Endothelial cell of umbilical vein (primary cell): ENCODE data around the gene ENGASE. TPM values are rescaled to one million over a fixed set of nuclear protein-coding genes. Genes with fewer than 3 reads are reported as not detected.

Experiments
- BruUV-seq: library from RNA; stranded (reverse); fragments of 400-500 nt; replicated peaks from 2 replicates; lab custom pipeline; 2021; lab: Mats Ljungman, UMichigan
- CTCF ChIA-PET: fragments of 300-600, 350-600 bp; sonication (Branson Sonifier 250); formaldehyde crosslinking; loops from one replicate; lab custom pipeline; 2021; ENCODE audit warnings: antibody characterized with exemption, inconsistent platforms; lab: Charles Lee
- POLR2A ChIA-PET: fragments of 300-600, 350-600 bp; sonication (Branson Sonifier 250); formaldehyde crosslinking; loops from one replicate; lab custom pipeline; 2021; ENCODE audit warnings: antibody characterized with exemption, inconsistent platforms; lab: Charles Lee
- DNase-seq: peaks from one replicate; pipeline ENCODE4 v3.0.0-alpha.2; 2011; ENCODE audit warnings: low read depth, low spot score
- FAIRE-seq: peaks from 2 replicates; lab custom pipeline; 2011; peaks lifted over from hg19 to GRCh38; lab: Jason Lieb, UNC
- H2AFZ ChIP-seq: 2 replicates; pipeline ENCODE4 v1.6.0; 2012; ENCODE audit warnings: low read depth, low read length, control low read depth, inconsistent platforms
- H3K27ac ChIP-seq: 2 replicates; pipeline ENCODE4 v1.5.1; 2011; ENCODE audit warnings: low read depth, mild to moderate bottlenecking, control low read depth, low read length, moderate library complexity; ENCODE audit not compliant: insufficient read depth
- H3K27me3 ChIP-seq, 2 experiments: 2 replicates each; pipeline versions ENCODE4 v1.6.0 to v1.6.1; 2011; ENCODE audit warnings: low read length in 2 of 2, mixed read lengths in 1 of 2; ENCODE audit not compliant: control insufficient read depth in 2 of 2, insufficient read depth in 2 of 2
- H3K36me3 ChIP-seq, 2 experiments: 2 replicates in 1 of 2; 3 replicates in 1 of 2; pipeline ENCODE4 v1.5.1; 2011; ENCODE audit warnings: low read length in 2 of 2, mild to moderate bottlenecking in 1 of 2, moderate library complexity in 1 of 2; ENCODE audit not compliant: control insufficient read depth in 2 of 2, insufficient read depth in 2 of 2; ENCODE audit errors: extremely low read depth in 1 of 2
- H3K4me1 ChIP-seq: 3 replicates; pipeline ENCODE4 v1.5.1; 2011; ENCODE audit warnings: mild to moderate bottlenecking, low read length; ENCODE audit not compliant: control insufficient read depth, insufficient read depth; ENCODE audit errors: extremely low read depth
- H3K4me2 ChIP-seq: 2 replicates; pipeline ENCODE4 v1.6.1; 2011; ENCODE audit warnings: low read length, control low read depth, mixed read lengths; ENCODE audit not compliant: insufficient read depth
- H3K4me3 ChIP-seq, 3 experiments: fragments of 200-600 bp in 1 of 3; sonication (generic), shearing (Covaris generic) in 1 of 3; replicated peaks in 1 of 3; 2 replicates each; pipeline ENCODE4 v1.5.1; 2011 to 2016; ENCODE audit warnings: control low read depth in 3 of 3, low read length in 3 of 3, mild to moderate bottlenecking in 2 of 3, inconsistent platforms in 1 of 3, low read depth in 1 of 3, moderate library complexity in 1 of 3; ENCODE audit not compliant: insufficient read depth in 1 of 3
- H3K79me2 ChIP-seq: 2 replicates; pipeline ENCODE4 v1.6.0; 2012; ENCODE audit warnings: low read length, inconsistent platforms; ENCODE audit not compliant: control insufficient read depth, insufficient read depth
- H3K9ac ChIP-seq: replicated peaks from 2 replicates; pipeline ENCODE3; 2011; ENCODE audit warnings: low read length, control low read depth; ENCODE audit not compliant: insufficient read depth; ENCODE audit errors: extremely low read depth
- H3K9me1 ChIP-seq: replicated peaks from 3 replicates; pipeline ENCODE4 v1.6.0; 2011; ENCODE audit warnings: mild to moderate bottlenecking, low read length; ENCODE audit not compliant: control insufficient read depth, insufficient read depth; ENCODE audit errors: extremely low read depth
- H3K9me3 ChIP-seq: replicated peaks from 2 replicates; pipeline ENCODE4 v1.5.1; 2012; ENCODE audit warnings: low read length, inconsistent platforms; ENCODE audit not compliant: control insufficient read depth, insufficient read depth
- H4K20me1 ChIP-seq: replicated peaks from 2 replicates; pipeline ENCODE3; 2011; ENCODE audit warnings: mild to moderate bottlenecking, low read length; ENCODE audit not compliant: control insufficient read depth, insufficient read depth; ENCODE audit errors: extremely low read depth
- CTCF ChIP-seq, 2 donors: IDR thresholded peaks; 1 replicate in 1 of 2; 2 replicates in 1 of 2; pipeline ENCODE4 v1.5.1; 2011; ENCODE audit warnings: low read length in 2 of 2, mild to moderate bottlenecking in 2 of 2, moderate library complexity in 2 of 2, control low read depth in 1 of 2, inconsistent platforms in 1 of 2, low read depth in 1 of 2; ENCODE audit not compliant: insufficient read depth in 1 of 2; ENCODE audit errors: extremely low read depth in 1 of 2
- EZH2 ChIP-seq: IDR thresholded peaks from 2 replicates; pipeline ENCODE4 v1.6.1; 2012; ENCODE audit warnings: borderline replicate concordance, low read depth, mild to moderate bottlenecking, moderate library complexity, low read length, inconsistent platforms; ENCODE audit not compliant: severe bottlenecking
- FOS ChIP-seq: IDR thresholded peaks from 2 replicates; pipeline ENCODE4 v1.6.1; 2011; ENCODE audit warnings: mild to moderate bottlenecking, low read length, moderate library complexity, borderline replicate concordance; ENCODE audit not compliant: insufficient read depth
- GATA2 ChIP-seq: IDR thresholded peaks from 2 replicates; pipeline ENCODE4 v1.7.0; 2011; ENCODE audit warnings: low read depth, mild to moderate bottlenecking, moderate library complexity, mixed read lengths, low read length; ENCODE audit not compliant: insufficient read length, insufficient read depth
- JUN ChIP-seq: IDR thresholded peaks from 2 replicates; pipeline ENCODE4 v1.6.1; 2011; ENCODE audit warnings: borderline replicate concordance, low read depth; ENCODE audit not compliant: insufficient read length, insufficient read depth
- MYC ChIP-seq: IDR thresholded peaks from one replicate; pipeline ENCODE4 v1.6.1; 2011; ENCODE audit warnings: mild to moderate bottlenecking, low read depth, low read length
- POLR2A ChIP-seq: IDR thresholded peaks from 2 replicates; pipeline ENCODE4 v1.6.1; 2012; ENCODE audit warnings: low read depth, mild to moderate bottlenecking, control low read depth, low read length
- POLR2AphosphoS5 ChIP-seq: IDR thresholded peaks from 2 replicates; pipeline ENCODE4 v1.6.1; 2012; ENCODE audit warnings: low read depth, mild to moderate bottlenecking, control low read depth, low read length, moderate library complexity; ENCODE audit not compliant: insufficient read depth
- dilution Hi-C: fragments of 300-500 bp; cut with MboI; formaldehyde crosslinking; loops from one replicate; pipeline ENCODE4 v1.15.0; 2019; ENCODE audit warnings: low sequenced_read_pairs; ENCODE audit not compliant: extremely low pct_ligation_motif_present
- intact Hi-C: fragments of 100-400 bp; cut with micrococcal nuclease; formaldehyde crosslinking; loops from one replicate; pipeline ENCODE4 v1.10.0; 2022
- polyA plus RNA-seq, 4 experiments: library from polyadenylated mRNA; depleted of rRNA in 3 of 4; stranded (reverse) in 3 of 4; unstranded in 1 of 4; fragments of >200 nt; gene quantifications; 2 replicates each; pipeline versions ENCODE4 v1.2.1 to v1.2.3, GENCODE V29; 2011 to 2012; ENCODE audit warnings: missing spikeins in 1 of 4
- total RNA-seq: library from RNA; stranded (reverse); gene quantifications from 2 replicates; pipeline ENCODE4 v1.2.3, GENCODE V29; 2021
- TF ChIP-seq, protein P1 (sequence below): IDR thresholded peaks from 2 replicates; pipeline ENCODE4 v1.6.1; 2011; ENCODE audit not compliant: insufficient read depth, insufficient read length

The ENGASE gene
- total and polyA plus RNA-seq, 2 donors (not counting 3 experiments of a cell fraction or from before 2014, with no cell fraction given) = 13.7 to 20.8 TPM

DNA sequence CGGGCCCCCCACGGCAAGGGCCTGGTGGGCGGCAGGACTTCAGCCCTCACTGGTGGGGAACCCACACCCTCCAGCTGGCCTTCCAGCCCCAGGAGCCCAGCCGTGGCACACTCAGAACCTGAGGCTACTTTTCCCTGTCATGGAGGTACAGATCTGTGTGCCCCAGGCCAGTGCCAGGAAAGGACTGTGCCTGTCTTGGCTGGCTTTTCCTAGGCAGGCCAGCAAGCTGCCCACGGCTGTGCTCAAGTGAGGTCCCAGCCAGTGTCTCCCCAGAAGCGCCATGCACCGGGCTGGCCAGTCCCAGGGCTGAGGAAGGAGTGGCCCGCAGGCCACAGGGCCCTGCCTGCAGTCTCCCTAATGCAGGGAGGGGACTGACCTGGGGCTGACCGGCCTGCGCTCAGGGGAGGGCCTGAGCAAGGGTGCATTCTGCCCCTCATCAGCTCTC is 16.6 kb downstream of the ENGASE start:
- no peaks in the 10 kb centered on the region for H3K9me1 ChIP-seq
- no peaks in the 10 kb centered on the region for H3K9me3 ChIP-seq
- CTCF ChIA-PET = interaction anchor here (14.1 kb wide), 1 partner anchor 300 kb away, joined by 428 read pairs; no protein-coding TSS in a partner anchor
- dilution Hi-C loops (no loop called here), intact Hi-C loops (no loop called here)
- BruUV-seq = no TSS peak
- H3K27me3 ChIP-seq = no peaks in the 10 kb centered on the region
- H3K4me3 ChIP-seq = no peak overlapping the region
- POLR2A ChIA-PET = no interaction called here
- H3K27ac ChIP-seq = no peak overlapping the region
- no peaks in the 10 kb centered on the region for H4K20me1 ChIP-seq
- no peaks in the 10 kb centered on the region for H3K4me1 ChIP-seq
- H2AFZ ChIP-seq = no peak overlapping the region
- H3K4me2 ChIP-seq = no peak overlapping the region
- no peak for DNase-seq
- H3K79me2 ChIP-seq = no peaks in the 10 kb centered on the region
- H3K9ac ChIP-seq = no peak overlapping the region
- TF ChIP-seq POLR2A (no peak), FOS (no peak), GATA2 (no peak)
- H3K36me3 ChIP-seq = no peaks in the 10 kb centered on the region
- FAIRE-seq = no peak

- H3K9me1 ChIP-seq = no peaks in the 10 kb centered on the region
- H3K4me3 ChIP-seq = no peak overlapping the region
- no peak overlapping the region for H2AFZ ChIP-seq
- no peak for DNase-seq
- no peak for FAIRE-seq
- H3K27me3 ChIP-seq = peaks cover under 1 to 4% of the 10 kb centered on the region in 2 experiments
- H4K20me1 ChIP-seq = no peaks in the 10 kb centered on the region
- no peaks in the 10 kb centered on the region for H3K9me3 ChIP-seq
- no peaks in the 10 kb centered on the region for H3K36me3 ChIP-seq
- no peak overlapping the region for H3K4me2 ChIP-seq
- no peaks in the 10 kb centered on the region for H3K4me1 ChIP-seq
- BruUV-seq = no TSS peak
- ChIA-PET CTCF (interaction anchor here (0.6 to 4.0 kb wide), 4 partner anchors 296 to 653 kb away, joined by 3 to 28 read pairs (median 8); no protein-coding TSS in a partner anchor), POLR2A (no interaction called here)
- intact Hi-C loops = no loop called here
- H3K27ac ChIP-seq = no peak overlapping the region
- H3K79me2 ChIP-seq = no peaks in the 10 kb centered on the region
- dilution Hi-C loops = no loop called here
- H3K9ac ChIP-seq = no peak overlapping the region
- TF ChIP-seq JUN (no peak), EZH2 (no peak), POLR2AphosphoS5 (no peak), CTCF (IDR thresholded peaks at IDR 0.05; ENCODE audit: extremely low read depth in 1 of 2, insufficient read depth in 1 of 2, low read depth in 1 of 2, low read length in 2 of 2) (no peak), MYC (no peak), GATA2 (no peak), POLR2A (no peak), FOS (no peak)
- TF ChIP-seq, protein P1, sequence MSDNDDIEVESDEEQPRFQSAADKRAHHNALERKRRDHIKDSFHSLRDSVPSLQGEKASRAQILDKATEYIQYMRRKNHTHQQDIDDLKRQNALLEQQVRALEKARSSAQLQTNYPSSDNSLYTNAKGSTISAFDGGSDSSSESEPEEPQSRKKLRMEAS = no peak
These were observed 17.9 kb downstream of the ENGASE start for GRCh38 chr17:79092567-79092966.
